Liver (tissue), 9 donors: ENCODE measurements around the gene SLC1A3. TPM values are rescaled to one million over a fixed set of nuclear protein-coding genes. Genes with fewer than 3 reads are reported as not detected.

Experiments
- DNase-seq: peaks from one replicate; pipeline ENCODE4 v3.0.0-alpha.2; 2017; ENCODE audit warnings: low spot score
- H3K27ac ChIP-seq, 2 donors: one replicate each; pipeline ENCODE4 v1.7.0; 2013; ENCODE audit warnings: inconsistent platforms in 2 of 2, low read length in 2 of 2, control low read depth in 1 of 2, low read depth in 1 of 2, mild to moderate bottlenecking in 1 of 2
- H3K27me3 ChIP-seq, 4 donors: one replicate each; pipeline versions ENCODE4 v1.6.1 to v1.7.0; 2013; ENCODE audit warnings: low read length in 3 of 4, inconsistent platforms in 1 of 4, mild to moderate bottlenecking in 1 of 4, moderate library complexity in 1 of 4; ENCODE audit not compliant: control insufficient read depth in 4 of 4, insufficient read depth in 4 of 4
- H3K36me3 ChIP-seq, 4 donors: one replicate each; pipeline versions ENCODE4 v1.6.1 to v1.7.0; 2013; ENCODE audit warnings: low read length in 3 of 4, mild to moderate bottlenecking in 3 of 4, low read depth in 1 of 4, moderate library complexity in 1 of 4; ENCODE audit not compliant: control insufficient read depth in 4 of 4, insufficient read depth in 3 of 4
- H3K4me1 ChIP-seq, 4 donors: one replicate each; pipeline versions ENCODE4 v1.6.1 to v1.7.0; 2013; ENCODE audit warnings: low read length in 3 of 4, mild to moderate bottlenecking in 3 of 4, moderate library complexity in 1 of 4; ENCODE audit not compliant: control insufficient read depth in 4 of 4, insufficient read depth in 4 of 4
- H3K4me3 ChIP-seq, 3 donors: one replicate each; pipeline versions ENCODE4 v1.6.1 to v1.7.0; 2013; ENCODE audit warnings: low read length in 3 of 3, control low read depth in 1 of 3, low read depth in 1 of 3, mild to moderate bottlenecking in 1 of 3
- H3K9ac ChIP-seq, 2 donors: one replicate each; pipeline ENCODE4 v1.7.0; 2013; ENCODE audit warnings: low read length in 2 of 2, mild to moderate bottlenecking in 2 of 2, moderate library complexity in 2 of 2, control low read depth in 1 of 2, low read depth in 1 of 2
- H3K9me3 ChIP-seq, 4 donors: one replicate each; pipeline versions ENCODE4 v1.6.1 to v1.7.0; 2013; ENCODE audit warnings: low read length in 3 of 4; ENCODE audit not compliant: control insufficient read depth in 4 of 4
- CTCF ChIP-seq: fragments of 150-350 bp; IDR thresholded peaks from 2 replicates; pipeline ENCODE4 v1.5.1; 2017; ENCODE audit warnings: improper control_type of control experiment, low read depth, low read length; ENCODE audit not compliant: missing input control
- EGR1 ChIP-seq, 2 donors: IDR thresholded peaks; 2 replicates each; pipeline ENCODE4 v1.6.1; 2016 to 2018; ENCODE audit warnings: antibody characterized with exemption in 2 of 2, low read depth in 2 of 2
- GABPA ChIP-seq, 2 donors: IDR thresholded peaks in 1 of 2; conservative IDR thresholded peaks in 1 of 2; 2 replicates each; pipeline ENCODE4 v1.6.1; 2016; ENCODE audit warnings: antibody characterized with exemption in 2 of 2, mild to moderate bottlenecking in 1 of 2, moderate library complexity in 1 of 2
- HNF4G ChIP-seq: IDR thresholded peaks from 2 replicates; pipeline ENCODE4 v1.6.1; 2016; ENCODE audit warnings: antibody characterized with exemption
- RAD21 ChIP-seq, 2 donors: IDR thresholded peaks; 2 replicates each; pipeline ENCODE4 v1.6.1; 2016; ENCODE audit warnings: antibody characterized with exemption in 2 of 2, mild to moderate bottlenecking in 2 of 2
- REST ChIP-seq: IDR thresholded peaks from 2 replicates; pipeline ENCODE4 v1.6.1; 2016; ENCODE audit warnings: antibody characterized with exemption, mild to moderate bottlenecking
- RXRA ChIP-seq, 2 donors: IDR thresholded peaks; 2 replicates each; pipeline ENCODE4 v1.6.1; 2017 to 2018; ENCODE audit warnings: antibody characterized with exemption in 2 of 2, mild to moderate bottlenecking in 1 of 2
- TAF1 ChIP-seq: conservative IDR thresholded peaks from 2 replicates; pipeline ENCODE4 v1.6.1; 2016; ENCODE audit warnings: antibody characterized with exemption, mild to moderate bottlenecking
- YY1 ChIP-seq: IDR thresholded peaks from 2 replicates; pipeline ENCODE4 v1.6.1; 2016; ENCODE audit warnings: antibody characterized with exemption, mild to moderate bottlenecking
- WGBS: extraction: QIAGEN DNeasy Blood & Tissue Kit; methylation state at CpG from one replicate; pipeline ENCODE4 v1.1.7; 2013; 5-methylcytosine and 5-hydroxymethylcytosine counted together
- polyA plus RNA-seq, 2 donors: library from polyadenylated mRNA; stranded (reverse) in 1 of 2; unstranded in 1 of 2; fragments of 200-250 nt in 1 of 2; fragments of >200 nt in 1 of 2; fragmentation: Nextera tagmentation in 1 of 2; extraction: Ambion mirVana in 1 of 2; gene quantifications; one replicate each; pipeline versions ENCODE4 v1.2.1 to v1.2.3, GENCODE V29; 2013 to 2015
- total RNA-seq, 2 donors: library from RNA; depleted of rRNA; stranded (reverse); fragments of >200 nt; gene quantifications; one replicate each; pipeline ENCODE4 v1.2.3, GENCODE V29; 2014
- TF ChIP-seq, protein P1 (sequence below): IDR thresholded peaks from 2 replicates; pipeline ENCODE4 v1.6.1; 2016; ENCODE audit warnings: antibody characterized with exemption
- donor health status: healthy.
- donor health status: healthy.
- donor health status: healthy.
- donor health status: healthy.
- donor health status: healthy.

SLC1A3 gene
- total and polyA plus RNA-seq, 4 donors = 1.8 to 8.8 (median 2.8) TPM

GRCh38 chr5:36689225-36689624 lies 82.8 kb downstream of the SLC1A3 start:
- Histone ChIP-seq H3K9ac (no peak overlapping the region), H3K36me3 (no peaks in the 10 kb centered on the region), H3K27me3 (no peaks in the 10 kb centered on the region), H3K4me1 (peaks cover 2 to 13% (median 6%) of the 10 kb centered on the region in 4 donors), H3K4me3 (no peak overlapping the region), H3K9me3 (no peaks in the 10 kb centered on the region), H3K27ac (no peak overlapping the region)
- no peak for DNase-seq
- TF ChIP-seq REST (no peak), EGR1 (IDR thresholded peaks at IDR 0.05; ENCODE audit: low read depth in 2 of 2) (no peak), RXRA (IDR thresholded peaks at IDR 0.05) (no peak), RAD21 (IDR thresholded peaks at IDR 0.05) (no peak), GABPA (IDR thresholded peaks at IDR 0.05 in 1 of 2, conservative IDR thresholded peaks at IDR 0.05 in 1 of 2) (no peak), YY1 (no peak), TAF1 (no peak)
- TF ChIP-seq, protein P1, sequence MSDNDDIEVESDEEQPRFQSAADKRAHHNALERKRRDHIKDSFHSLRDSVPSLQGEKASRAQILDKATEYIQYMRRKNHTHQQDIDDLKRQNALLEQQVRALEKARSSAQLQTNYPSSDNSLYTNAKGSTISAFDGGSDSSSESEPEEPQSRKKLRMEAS = no peak
- 84% methylated on average over 5 of the region's 5 CpGs for WGBS

- Histone ChIP-seq H3K4me3 (peak overlapping the region in 2 of 3 donors; percentile 51 to 52), H3K27ac (no peak overlapping the region), H3K36me3 (no peaks in the 10 kb centered on the region), H3K4me1 (peaks cover 2 to 13% (median 6%) of the 10 kb centered on the region in 4 donors), H3K9ac (peak overlapping the region in 1 of 2 donors; percentile 53), H3K27me3 (no peaks in the 10 kb centered on the region), H3K9me3 (no peaks in the 10 kb centered on the region)
- TF ChIP-seq GABPA (IDR thresholded peaks at IDR 0.05 in 1 of 2, conservative IDR thresholded peaks at IDR 0.05 in 1 of 2) = peak in 1 of 2 donors; percentile 2
- no peak for TF ChIP-seq HNF4G
- peak; percentile 79 for TF ChIP-seq CTCF
- peak; percentile 24 for TF ChIP-seq YY1
- peak; percentile 60 to 78 for TF ChIP-seq RAD21 (IDR thresholded peaks at IDR 0.05)
- WGBS = 5% methylated on average over 50 of the region's 50 CpGs
- DNase-seq = peak; percentile 75
Observed at GRCh38 chr5:36690041-36690961, 83.9 kb downstream of the SLC1A3 start.
